HG02970 (cell line): Measurements from ENCODE around the gene SPDEF.

Source experiments
- ATAC-seq: cut with Tn5 transposase; IDR thresholded peaks from one replicate; pipeline ENCODE4 v1.9.1; 2021; ENCODE audit warnings: mild to moderate bottlenecking, moderate library complexity, moderate number of reproducible peaks; ENCODE audit not compliant: unreplicated experiment, low FRiP score

The SPDEF gene

DNA sequence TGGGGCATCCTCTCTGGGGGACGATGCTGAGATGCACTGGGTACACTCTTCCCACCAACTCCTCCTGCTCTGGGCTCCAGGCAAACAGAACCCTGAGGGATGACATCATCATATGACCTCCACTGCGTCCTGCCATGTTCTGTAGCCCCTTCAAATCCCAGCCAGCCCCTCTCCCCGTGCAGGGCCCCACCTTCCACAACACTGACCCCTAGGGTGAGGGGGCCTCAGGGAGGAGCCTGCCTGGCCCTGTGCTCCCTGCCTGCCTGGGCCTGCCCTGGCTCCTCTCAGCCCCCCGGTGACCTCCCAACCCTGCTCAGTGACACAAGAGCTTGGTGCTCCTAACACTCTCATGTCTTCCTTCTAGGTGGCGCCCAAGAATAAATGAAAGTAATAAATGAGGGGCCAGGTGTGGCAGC lies 9.6 kb upstream of the SPDEF start:
- ATAC-seq: no peak

DNA sequence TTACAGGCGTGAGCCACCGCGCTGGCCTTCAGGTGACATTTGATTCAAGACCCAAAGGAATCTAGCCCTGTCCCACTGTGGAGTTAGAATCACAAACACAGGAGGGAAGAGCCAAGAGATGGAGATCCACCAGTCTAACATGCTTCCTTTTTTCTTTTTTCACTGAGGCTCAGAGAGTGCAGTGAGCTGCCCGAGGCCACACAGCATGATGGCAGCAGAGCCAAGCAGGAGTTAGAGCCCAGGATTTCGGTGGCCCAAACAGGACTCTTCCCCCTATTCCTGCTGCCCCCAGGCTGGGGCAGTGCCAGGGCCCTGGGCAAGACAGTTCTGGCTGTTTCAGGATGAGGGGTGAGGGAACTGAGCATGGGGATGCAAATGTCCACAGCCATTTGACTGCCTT lies 8.1 kb upstream of the SPDEF start:
- no peak for ATAC-seq

DNA sequence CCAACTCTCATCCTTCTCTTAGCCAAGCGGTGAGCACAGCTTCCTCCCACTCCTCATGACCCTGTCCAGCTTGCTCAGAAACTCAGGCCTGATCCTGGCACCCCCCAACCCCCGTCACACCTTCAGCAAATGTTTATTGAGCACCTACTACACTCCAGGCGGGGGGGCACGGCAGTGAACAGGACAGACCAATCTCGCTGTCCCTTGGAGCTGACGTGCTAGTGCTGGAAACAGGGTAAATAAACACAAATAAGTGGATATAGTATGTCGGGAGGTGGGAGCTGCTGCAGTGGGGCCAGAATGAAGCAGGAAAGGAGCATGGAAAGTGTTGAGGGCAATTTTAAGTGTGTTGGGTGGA lies 7.4 kb upstream of the SPDEF start:
- no peak for ATAC-seq

DNA sequence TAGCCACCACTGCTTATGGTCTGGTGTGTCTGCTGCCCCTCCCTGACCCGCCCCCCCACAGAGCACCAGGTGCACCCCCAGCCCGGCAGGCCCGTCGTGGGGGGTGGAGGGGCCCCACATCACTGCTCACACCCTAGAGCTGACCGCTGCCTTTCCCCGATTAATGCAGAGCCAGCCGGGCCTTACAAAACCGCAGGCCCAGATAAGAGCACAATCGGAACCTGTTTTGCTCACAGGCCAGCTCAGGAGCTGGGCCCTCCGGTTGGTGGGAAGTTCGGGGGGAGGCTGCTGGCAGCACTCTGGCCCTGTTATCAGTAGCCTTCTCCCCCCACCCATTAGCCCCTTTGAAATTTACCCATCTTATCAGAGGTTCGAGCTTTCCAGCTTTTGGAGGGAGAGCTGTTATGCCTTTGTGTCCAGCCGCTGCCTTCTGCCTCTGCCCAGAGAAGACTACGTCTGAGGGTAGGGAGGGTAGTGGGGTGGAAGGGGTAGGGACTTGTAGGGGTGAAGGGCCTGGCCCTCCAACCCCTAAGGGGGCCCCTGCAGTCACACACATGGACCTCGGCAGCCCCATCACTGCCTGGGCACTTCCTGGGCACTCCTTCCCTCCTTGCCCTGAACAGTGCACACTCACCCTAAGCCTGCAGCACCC lies 6.9 kb upstream of the SPDEF start:
- ATAC-seq: no peak

DNA sequence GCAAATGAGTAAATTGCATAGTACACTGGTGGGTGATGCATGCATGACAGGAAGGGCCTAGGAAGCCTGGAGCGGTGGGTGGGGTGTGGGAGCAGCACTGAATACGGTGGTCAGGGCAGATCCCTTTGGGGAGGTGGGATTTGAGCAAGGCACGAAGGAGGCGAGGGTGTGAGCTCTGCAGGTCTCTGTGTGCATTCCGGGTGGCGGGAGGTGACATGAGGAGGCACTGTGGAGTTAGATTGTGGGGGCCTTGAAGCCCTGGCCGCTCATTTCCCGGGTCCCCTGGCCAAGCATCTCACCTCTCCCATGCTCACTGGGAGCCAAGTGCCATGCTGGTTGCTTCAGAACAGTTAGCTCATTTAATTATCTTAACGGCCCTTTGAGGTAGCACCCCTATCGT lies 6.2 kb upstream of the SPDEF start:
- no peak for ATAC-seq

DNA sequence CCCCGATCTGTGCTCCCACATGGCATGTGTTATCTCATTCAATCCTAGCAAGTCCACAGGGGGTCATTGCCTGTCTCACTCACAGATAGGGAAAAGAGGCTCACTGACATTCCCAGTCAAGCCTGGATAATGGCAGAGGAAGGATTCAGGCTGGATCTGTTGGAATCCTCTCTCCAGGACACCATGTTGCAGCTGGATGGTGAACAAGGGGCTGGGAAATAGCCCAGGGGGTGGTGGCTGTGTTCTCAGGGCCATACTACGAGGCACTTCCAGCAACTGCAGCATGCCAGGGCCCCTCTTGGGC lies 5.0 kb upstream of the SPDEF start:
- no peak for ATAC-seq

DNA sequence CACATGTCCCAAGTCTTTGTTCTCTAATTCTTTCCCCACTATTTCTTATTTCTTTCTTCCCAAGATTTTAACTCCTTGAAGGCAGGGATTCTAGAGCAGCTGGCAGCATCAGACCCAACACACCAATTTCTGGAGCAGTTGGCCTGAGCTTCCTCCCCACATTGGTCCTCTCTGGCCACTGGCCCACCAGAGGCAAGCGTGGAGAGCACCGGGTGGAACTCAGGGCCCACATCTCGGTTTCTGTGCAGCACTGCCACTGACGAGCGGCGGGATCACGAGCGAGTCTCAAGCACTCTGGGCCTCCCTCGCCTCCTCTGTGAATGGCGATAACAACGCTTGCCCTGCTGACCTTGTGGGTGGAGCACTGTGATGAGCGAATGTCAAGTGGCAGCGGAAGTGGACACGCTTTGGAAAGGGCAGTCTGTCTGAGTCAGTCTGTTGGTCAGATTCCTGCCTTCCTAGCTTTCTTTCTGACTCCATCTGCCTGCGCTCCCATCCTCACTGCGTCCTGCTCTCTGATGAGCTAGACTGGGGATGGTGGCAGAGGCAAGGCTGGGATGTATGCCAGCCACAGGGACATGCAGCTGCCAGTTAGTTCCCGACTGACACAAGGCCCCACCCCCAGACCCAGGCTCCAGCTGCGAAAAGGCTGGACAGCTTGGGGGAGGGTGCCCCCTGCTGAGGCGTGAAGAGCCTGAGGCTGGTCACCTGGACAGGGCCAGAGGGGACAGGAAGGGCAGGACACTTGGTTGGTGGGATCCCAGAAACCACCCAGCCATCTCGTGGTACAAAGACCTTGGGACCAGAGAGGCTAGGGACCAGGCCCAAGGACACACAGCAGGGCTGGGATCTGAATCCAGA lies 4.5 kb upstream of the SPDEF start:
- ATAC-seq: no peak

DNA sequence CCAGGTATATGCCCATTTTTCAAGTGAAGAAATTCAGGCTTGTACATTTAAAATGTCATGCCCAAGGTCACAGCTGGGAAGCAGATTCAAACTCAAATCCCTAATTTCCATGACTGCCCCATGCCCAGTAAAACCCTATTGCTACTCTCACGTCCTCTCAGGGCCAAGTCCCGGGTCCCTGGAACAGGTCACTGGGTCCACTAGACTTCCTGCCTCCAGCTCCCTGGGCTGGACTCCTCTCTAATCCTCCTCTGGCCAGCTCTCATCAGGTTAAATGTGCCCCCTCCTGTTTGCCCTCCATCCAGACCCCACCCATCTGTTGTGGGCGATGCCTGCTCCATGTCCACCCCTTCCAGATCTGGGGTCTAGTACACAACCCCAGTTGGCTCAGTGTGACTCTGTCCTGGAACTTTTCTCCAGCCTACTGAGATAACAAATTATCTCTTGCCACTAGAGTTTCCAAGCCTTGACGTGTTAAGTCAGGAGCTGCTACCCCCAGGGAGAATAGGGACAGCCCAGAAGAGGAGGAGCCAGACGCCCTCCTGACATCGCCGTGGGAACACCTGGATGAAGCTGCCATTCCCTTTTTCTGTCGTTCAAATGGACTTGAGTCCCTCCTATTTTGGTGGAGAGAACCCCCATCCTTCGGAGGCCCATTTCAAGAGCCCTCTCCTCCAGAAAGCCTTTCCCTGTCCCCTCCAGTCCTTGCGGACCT lies 3.7 kb upstream of the SPDEF start:
- ATAC-seq: no peak

DNA sequence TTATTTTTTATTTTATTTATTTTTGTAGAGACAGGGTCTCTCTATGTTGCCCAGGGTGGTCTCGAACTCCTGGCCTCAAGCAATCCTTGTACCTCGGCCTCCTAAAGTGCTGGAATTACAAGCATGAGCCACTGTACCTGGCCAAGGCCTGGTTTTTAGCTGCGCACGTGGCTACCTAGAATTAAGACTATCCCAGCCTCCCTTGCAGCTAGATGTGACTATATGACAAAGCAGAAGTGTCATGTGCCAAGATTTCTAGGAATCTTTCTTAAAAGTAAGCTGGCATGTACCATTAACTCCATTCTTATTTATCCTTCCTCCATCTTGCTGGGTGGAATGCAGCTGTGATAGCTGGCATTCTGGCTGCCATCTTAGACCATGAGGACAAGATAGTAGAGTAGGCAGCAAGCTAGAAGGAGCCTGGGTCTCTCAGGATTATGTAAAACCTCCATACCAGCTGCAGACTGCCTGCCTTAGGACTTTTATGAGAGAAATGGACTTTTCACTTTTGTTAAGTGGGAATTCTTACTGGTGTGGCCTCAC lies 2.1 kb upstream of the SPDEF start:
- ATAC-seq: no peak

DNA sequence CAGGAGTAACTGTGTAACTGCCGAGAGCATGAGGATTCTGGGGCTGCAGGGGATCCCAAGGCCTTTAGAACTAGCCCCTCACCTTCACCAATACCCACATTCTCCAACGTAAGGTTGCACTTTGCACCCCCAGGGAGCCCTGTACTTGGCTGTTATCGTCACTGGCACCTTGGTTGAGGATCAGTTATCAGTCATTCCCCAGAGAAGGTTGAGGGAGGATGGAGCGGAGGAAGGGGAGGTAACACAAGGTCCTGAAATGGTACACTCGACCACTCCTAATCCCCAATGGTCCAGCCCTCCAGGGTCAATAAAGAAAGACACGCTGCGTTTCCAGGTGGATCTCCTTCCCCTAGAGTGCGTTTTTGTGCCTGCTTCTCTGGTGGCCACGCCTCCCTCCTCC lies 1.1 kb upstream of the SPDEF start:
- ATAC-seq: no peak

DNA sequence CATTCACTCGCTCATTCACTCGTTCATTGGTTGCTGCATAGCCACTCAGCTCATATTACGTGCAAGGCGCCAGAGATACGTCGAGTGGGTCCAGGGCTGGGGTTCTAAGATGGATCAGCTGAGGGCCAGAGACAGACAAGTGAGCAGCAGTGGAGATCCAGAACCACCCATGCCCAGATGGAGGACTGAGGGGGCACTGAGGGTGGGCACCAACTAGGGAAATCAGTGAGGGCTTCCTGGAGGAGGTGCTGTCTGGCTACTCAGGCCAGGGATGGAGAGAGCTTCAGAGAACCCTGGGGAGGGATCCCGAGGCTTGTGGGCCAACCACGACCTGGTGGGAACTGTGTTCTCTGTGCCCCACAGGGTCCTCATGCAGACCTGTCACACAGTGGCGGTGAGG lies 364 bp upstream of the SPDEF start:
- ATAC-seq: no peak

DNA sequence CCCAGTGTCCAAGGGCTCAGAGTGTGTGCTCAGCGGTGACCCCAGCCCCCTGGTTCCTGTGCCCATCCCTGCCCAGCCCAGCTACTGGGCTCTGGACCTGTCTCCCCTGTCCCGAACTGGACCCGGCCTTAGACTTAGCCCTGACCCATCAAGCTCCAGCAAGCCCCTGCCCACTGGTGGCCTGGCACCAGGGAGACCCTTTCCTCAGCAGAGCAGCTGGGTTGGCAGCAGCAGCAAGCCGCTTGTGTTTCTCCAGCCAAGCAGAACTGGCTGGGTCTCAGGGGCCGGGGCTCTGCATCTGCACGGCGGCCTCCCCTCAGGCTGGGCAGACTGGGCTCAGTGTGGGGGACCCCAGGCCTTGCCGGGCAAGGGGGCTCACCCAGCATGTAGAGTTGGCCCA lies 801 bp downstream of the SPDEF start:
- ATAC-seq: no peak

DNA sequence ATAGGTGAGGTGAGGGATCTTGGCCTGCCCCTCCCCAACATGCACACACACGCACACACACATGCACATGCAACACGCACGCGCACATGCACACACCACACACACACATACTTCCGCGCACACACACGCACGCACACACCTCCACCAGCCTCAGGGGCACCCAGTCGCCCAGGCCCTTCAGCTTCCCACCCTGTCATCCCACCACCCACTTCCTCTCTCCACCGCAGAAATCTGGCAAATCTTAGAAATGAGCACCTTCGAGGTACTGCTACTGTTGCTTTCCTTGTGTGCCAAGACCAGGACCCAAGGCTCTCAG lies 1.2 kb downstream of the SPDEF start:
- no peak for ATAC-seq

DNA sequence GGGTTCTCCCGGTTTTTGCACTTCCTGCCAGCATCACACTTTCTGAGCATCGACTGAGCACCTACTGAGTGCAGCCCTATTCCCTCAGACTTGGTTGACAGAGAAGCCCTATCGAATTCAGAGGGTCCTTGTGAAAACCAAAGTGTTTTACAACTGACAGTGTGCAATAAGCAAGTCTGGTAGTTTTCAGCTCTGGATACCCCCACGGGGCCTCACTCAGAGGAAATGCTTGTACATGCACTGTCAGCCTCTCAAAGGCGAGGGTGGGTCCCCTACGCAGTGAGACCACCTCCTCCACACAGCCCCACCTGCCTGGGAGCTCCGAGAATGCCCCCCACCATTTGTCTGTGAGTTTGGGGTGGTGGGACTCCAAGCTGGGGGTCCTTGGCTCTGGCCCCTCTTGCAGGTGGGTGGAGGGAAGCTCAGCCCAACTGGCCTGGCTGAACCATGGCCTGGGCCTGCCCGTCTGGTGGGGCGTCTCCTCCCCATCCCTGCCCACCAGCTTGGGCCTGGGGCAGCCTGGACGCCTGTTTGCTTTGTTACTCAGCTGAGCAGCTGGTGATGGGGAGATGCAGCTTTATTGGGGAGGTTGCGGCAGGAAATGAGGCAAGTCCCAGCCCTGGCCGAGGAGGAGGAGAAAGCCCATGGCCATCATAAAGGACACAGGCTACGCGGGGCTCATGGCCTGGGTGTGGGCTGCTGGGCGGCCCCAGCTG lies 1.7 kb downstream of the SPDEF start:
- ATAC-seq: no peak

DNA sequence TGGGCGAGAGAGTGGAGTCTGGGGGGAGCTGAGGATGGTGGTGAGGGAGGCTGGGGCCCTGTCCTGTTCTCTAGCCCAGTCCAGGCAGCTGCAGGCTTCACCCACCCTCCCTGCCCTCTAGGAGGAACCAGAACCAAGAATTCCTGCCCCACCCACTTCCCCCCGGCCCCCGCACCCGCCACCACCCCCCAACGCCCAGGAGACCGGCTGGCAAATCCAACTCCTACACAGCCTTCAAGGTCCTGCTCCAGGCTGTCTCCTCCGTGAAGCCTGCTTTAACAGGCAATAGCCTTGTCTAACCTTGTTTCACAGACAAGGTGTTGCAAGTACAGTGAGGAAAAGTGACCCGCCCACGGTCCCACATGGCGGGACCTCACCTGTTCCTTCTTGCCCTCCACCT lies 2.4 kb downstream of the SPDEF start:
- ATAC-seq: no peak

DNA sequence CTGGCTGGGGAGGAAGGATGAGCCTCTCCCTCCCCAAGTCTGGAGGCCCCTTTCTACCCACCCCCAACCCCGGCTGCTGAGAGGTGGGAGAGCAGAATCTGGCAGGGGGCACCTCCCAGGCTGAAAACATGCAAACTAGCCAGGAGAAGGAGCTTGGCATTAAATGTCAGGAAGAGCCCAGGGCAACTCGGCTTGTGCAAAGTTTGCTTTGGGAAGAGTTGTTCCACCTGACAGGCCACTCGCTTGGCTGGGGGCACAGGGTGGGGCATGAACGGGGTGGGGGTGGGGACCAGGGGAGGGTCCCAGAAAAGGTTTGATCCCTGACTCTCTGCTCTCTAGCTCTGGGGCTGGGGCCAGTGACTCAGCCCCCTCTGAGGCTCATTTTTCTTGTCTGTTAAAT lies 3.0 kb downstream of the SPDEF start:
- no peak for ATAC-seq

DNA sequence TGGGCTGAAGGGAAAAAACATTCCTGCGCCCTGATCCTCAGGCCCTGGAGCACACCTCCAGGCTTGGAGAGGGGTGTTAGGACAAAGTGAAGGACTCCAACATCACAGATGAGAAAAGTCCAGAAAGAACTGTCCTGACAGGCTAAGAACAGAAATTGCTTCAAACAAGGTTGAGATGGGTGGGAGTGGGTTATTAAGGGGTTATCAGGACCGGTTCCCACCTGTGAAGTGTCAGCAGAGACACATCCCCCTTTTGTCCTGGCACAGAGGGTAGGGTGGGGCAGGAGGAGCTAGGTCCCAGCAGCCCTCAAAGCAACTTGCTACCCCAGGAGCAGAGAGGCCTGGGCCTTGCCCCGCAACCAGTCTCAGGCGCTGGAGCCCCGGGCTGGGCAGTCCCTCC lies 3.5 kb downstream of the SPDEF start:
- ATAC-seq: no peak

DNA sequence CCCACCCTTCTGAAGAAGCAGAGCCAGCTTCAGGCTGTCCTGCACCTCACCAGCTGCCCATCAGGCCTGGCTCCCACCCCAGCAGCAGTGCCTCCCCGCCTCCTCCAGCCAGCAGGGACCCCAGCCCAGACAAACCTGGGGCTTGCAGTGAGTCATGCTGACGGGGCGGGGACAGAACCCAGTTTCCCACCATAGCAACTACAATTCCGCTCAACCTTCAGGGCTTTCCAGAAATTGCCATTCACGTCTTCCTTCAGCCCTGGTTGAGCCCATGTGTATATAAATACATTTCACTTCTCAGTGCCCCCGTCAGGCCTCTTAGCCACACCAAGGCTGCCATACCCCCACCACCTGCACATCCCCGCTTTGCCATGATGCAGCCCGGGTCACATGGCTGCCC lies 4.4 kb downstream of the SPDEF start:
- ATAC-seq: no peak

DNA sequence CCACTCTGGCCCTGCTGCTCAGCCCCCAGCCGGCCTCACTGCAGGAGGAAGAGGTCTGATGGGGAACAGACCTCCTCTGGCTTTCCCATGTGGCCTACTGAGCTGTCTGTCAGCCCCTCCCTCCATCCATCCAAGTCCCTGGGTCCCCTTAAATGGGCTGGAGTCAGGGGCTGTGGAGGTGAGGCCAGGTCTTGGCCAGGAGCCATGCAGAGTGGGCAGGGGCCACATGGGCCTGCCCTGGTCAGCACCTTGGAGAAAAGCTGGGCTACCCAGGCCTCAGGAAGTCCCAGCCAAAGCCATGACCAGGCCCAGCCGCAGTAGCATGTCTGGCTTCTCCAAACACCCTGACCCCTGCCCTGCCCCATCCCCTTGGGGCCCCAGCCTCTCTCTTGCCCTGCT lies 6.3 kb downstream of the SPDEF start:
- no peak for ATAC-seq

DNA sequence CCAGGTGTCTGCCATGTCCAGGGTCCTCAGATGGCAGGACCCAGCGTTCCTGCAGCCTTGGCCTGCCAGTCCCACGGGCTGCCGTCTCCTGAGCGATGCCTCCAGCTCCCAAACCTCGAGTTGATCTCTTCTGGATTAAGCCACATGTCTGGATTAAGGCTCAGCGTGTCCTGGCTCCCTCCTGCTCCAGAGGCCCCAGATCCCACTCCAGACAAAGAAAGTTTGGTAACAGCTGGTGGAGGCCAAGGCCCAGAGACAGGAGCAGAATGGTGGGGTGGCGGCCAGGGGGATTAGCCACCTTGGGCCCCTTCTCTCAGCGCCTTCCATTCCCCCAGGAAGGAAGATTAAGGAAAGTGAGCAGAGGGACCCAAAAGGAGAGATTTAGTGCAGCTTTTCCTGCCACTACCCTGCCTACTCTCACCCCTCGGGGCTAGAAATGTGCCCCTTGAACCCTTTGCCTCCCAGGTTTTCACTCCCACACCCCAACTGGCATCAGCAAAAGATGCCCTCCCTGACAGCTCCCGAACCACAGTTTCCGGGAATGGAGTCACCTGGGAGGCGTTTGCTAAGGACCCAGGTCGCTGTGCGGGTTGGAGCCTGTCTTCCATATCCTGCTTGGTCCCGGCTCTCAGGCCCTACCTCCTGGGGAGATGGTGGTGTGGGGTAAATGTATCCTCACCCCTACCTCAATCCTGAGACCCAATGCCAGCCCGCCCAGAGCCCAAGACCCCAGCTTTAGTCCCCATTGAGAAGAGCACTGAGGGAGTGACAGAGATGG lies 6.9 kb downstream of the SPDEF start:
- ATAC-seq: no peak
